IMR-90 (cell line): ENCODE data around the gene MSS51. TPM values are rescaled to one million over a fixed set of nuclear protein-coding genes. Genes with fewer than 3 reads are reported as not detected.

Source experiments
- ATAC-seq: fragments of 200-7000 bp; cut with Tn5 transposase; 2 replicates; pipeline ENCODE4 v1.9.1; 2020; ENCODE audit warnings: low read depth, mild to moderate bottlenecking, moderate library complexity
- Bru-seq: library from RNA; stranded (reverse); fragments of 400-500 nt; gene quantifications from one replicate; lab custom pipeline; 2021; lab: Mats Ljungman, UMichigan
- BruChase-seq, 2 experiments: library from RNA; stranded (reverse); fragments of 400-500 nt; gene quantifications; one replicate each; lab custom pipeline; 2021; lab: Mats Ljungman, UMichigan
- BruUV-seq: library from RNA; stranded (reverse); fragments of 400-500 nt; replicated peaks from 2 replicates; lab custom pipeline; 2021; lab: Mats Ljungman, UMichigan
- CTCF ChIA-PET: fragments of 300-600 bp; formaldehyde crosslinking; extraction: SDS; loops from one replicate; lab custom pipeline; 2021; ENCODE audit warnings: antibody characterized with exemption; lab: Yijun Ruan, JAX
- POLR2A ChIA-PET: fragments of 300-600 bp; sonication (Branson Sonifier 250); formaldehyde crosslinking; loops from one replicate; lab custom pipeline; 2022; ENCODE audit warnings: antibody characterized with exemption; ENCODE audit not compliant: unreplicated experiment; lab: Charles Lee
- DNase-seq: peaks from one replicate; pipeline ENCODE4 v3.0.0; 2013
- H2AFZ ChIP-seq: replicated peaks from 2 replicates; pipeline ENCODE3; 2013; ENCODE audit warnings: low read length, mild to moderate bottlenecking; ENCODE audit not compliant: poor library complexity
- H2AK5ac ChIP-seq: 2 replicates; pipeline ENCODE4 v1.6.1; 2013; ENCODE audit warnings: low read depth, low read length, inconsistent platforms
- H2AK9ac ChIP-seq: replicated peaks from 2 replicates; pipeline ENCODE3; 2013; ENCODE audit warnings: mild to moderate bottlenecking, low read depth, low read length, moderate library complexity; ENCODE audit not compliant: poor library complexity
- H2BK120ac ChIP-seq: 2 replicates; pipeline ENCODE4 v1.6.1; 2013; ENCODE audit warnings: low read depth, low read length, inconsistent platforms
- H2BK15ac ChIP-seq: 3 replicates; pipeline ENCODE4 v1.6.1; 2013; ENCODE audit warnings: low read depth, low read length, inconsistent platforms
- H2BK20ac ChIP-seq: 2 replicates; pipeline ENCODE4 v1.6.1; 2013; ENCODE audit warnings: low read depth, mild to moderate bottlenecking, inconsistent platforms, low read length, moderate library complexity
- H2BK5ac ChIP-seq: 2 replicates; pipeline ENCODE4 v1.6.1; 2013; ENCODE audit warnings: mild to moderate bottlenecking, low read depth, low read length, inconsistent platforms; ENCODE audit not compliant: poor library complexity, severe bottlenecking
- H3K14ac ChIP-seq: replicated peaks from 2 replicates; pipeline ENCODE4 v1.6.1; 2013; ENCODE audit warnings: low read depth, low read length, inconsistent platforms
- H3K18ac ChIP-seq: 2 replicates; pipeline ENCODE4 v1.6.1; 2013; ENCODE audit warnings: low read depth, low read length, control low read depth
- H3K23ac ChIP-seq: 2 replicates; pipeline ENCODE4 v1.6.1; 2013; ENCODE audit warnings: low read depth, low read length, inconsistent platforms
- H3K27ac ChIP-seq: 2 replicates; pipeline ENCODE4 v1.5.1; 2013; ENCODE audit warnings: mild to moderate bottlenecking, control low read depth, low read length; ENCODE audit not compliant: insufficient read depth
- H3K27me3 ChIP-seq: 2 replicates; pipeline ENCODE4 v1.6.1; 2013; ENCODE audit warnings: low read length; ENCODE audit not compliant: control insufficient read depth, insufficient read depth
- H3K36me3 ChIP-seq: 2 replicates; pipeline ENCODE4 v1.6.1; 2013; ENCODE audit warnings: low read length, mixed read lengths; ENCODE audit not compliant: control insufficient read depth, insufficient read depth
- H3K4ac ChIP-seq: 2 replicates; pipeline ENCODE4 v1.6.1; 2013; ENCODE audit warnings: low read depth, low read length, inconsistent platforms
- H3K4me1 ChIP-seq: 2 replicates; pipeline ENCODE4 v1.6.1; 2013; ENCODE audit warnings: low read length, mixed read lengths; ENCODE audit not compliant: control insufficient read depth, insufficient read depth
- H3K4me2 ChIP-seq: 2 replicates; pipeline ENCODE4 v1.6.1; 2013; ENCODE audit warnings: low read depth, mild to moderate bottlenecking, control low read depth, low read length, moderate library complexity
- H3K4me3 ChIP-seq: 2 replicates; pipeline ENCODE4 v1.5.1; 2013; ENCODE audit warnings: low read depth, mild to moderate bottlenecking, control low read depth, low read length, moderate library complexity; ENCODE audit not compliant: insufficient read depth
- H3K56ac ChIP-seq: 2 replicates; pipeline ENCODE4 v1.6.1; 2013; ENCODE audit warnings: low read length, inconsistent platforms; ENCODE audit not compliant: insufficient read depth; ENCODE audit errors: extremely low read depth
- H3K79me1 ChIP-seq, 2 experiments: 2 replicates each; pipeline ENCODE4 v1.6.1; 2013; ENCODE audit warnings: low read length in 2 of 2, inconsistent platforms in 1 of 2, low read depth in 1 of 2
- H3K9ac ChIP-seq: 2 replicates; pipeline ENCODE4 v1.6.1; 2013; ENCODE audit warnings: low read depth, low read length, control low read depth
- H3K9me1 ChIP-seq: 2 replicates; pipeline ENCODE4 v1.6.1; 2013; ENCODE audit warnings: low read length, inconsistent platforms; ENCODE audit not compliant: insufficient read depth
- H3K9me3 ChIP-seq: 2 replicates; pipeline ENCODE4 v1.6.1; 2013; ENCODE audit warnings: low read length; ENCODE audit not compliant: control insufficient read depth, insufficient read depth
- H4K20me1 ChIP-seq: 2 replicates; pipeline ENCODE4 v1.6.1; 2013; ENCODE audit warnings: low read length, inconsistent platforms; ENCODE audit not compliant: insufficient read depth
- H4K5ac ChIP-seq: 2 replicates; pipeline ENCODE4 v1.6.1; 2013; ENCODE audit warnings: mild to moderate bottlenecking, low read depth, low read length, control low read depth
- H4K8ac ChIP-seq, 2 experiments: 2 replicates each; pipeline ENCODE4 v1.6.1; 2013; ENCODE audit warnings: low read depth in 2 of 2, low read length in 2 of 2, control low read depth in 1 of 2, inconsistent platforms in 1 of 2
- H4K91ac ChIP-seq: 2 replicates; pipeline ENCODE4 v1.6.1; 2013; ENCODE audit warnings: low read depth, low read length, inconsistent platforms; ENCODE audit not compliant: insufficient read depth
- CHD1 ChIP-seq: IDR thresholded peaks from 2 replicates; pipeline ENCODE4 v1.6.1; 2012; ENCODE audit warnings: low read depth, low read length, improper control_type of control experiment
- ELK1 ChIP-seq: fragments of 150-350 bp; IDR thresholded peaks from 2 replicates; pipeline ENCODE4 v1.6.1; 2016; ENCODE audit warnings: low read depth, mild to moderate bottlenecking, low read length, moderate library complexity, borderline replicate concordance
- FOS ChIP-seq: fragments of 150-350 bp; IDR thresholded peaks from 2 replicates; pipeline ENCODE4 v1.6.1; 2016; ENCODE audit warnings: low read depth, low read length
- dilution Hi-C: fragments of 300-500 bp; cut with HindIII; formaldehyde crosslinking; loops from one replicate; pipeline ENCODE4 v1.14.3; 2018; ENCODE audit warnings: low sequenced_read_pairs; ENCODE audit not compliant: unreplicated experiment
- in situ Hi-C: fragments of 300-500 bp; cut with MboI; formaldehyde crosslinking; loops from 3 replicates; pipeline ENCODE4 v1.14.3; 2019; ENCODE audit warnings: low sequenced_read_pairs, inconsistent platforms, mixed read lengths
- intact Hi-C: fragments of 100-400 bp; cut with micrococcal nuclease; formaldehyde crosslinking; loops from 2 replicates; pipeline ENCODE4 v1.10.0; 2022
- long read RNA-seq: library from polyadenylated mRNA; unstranded; transcript quantifications from one replicate; pipeline ENCODE4 v2.0.0, GENCODE V29; 2021; ENCODE audit not compliant: unreplicated experiment
- polyA plus RNA-seq, 3 experiments: library from polyadenylated mRNA; depleted of rRNA; stranded (reverse); fragments of >200 nt; gene quantifications; 2 replicates each; pipeline ENCODE4 v1.2.3, GENCODE V29; 2012; ENCODE audit warnings: low replicate concordance in 1 of 3
- total RNA-seq: library from RNA; depleted of rRNA; stranded (reverse); fragments of >200 nt; gene quantifications from 2 replicates; pipeline ENCODE4 v1.2.3, GENCODE V29; 2012; rRNA removed

Gene MSS51
- 1.1 TPM in 2 replicates for total RNA-seq
- 1.3 and 1.8 TPM in 2 replicates for polyA plus RNA-seq (2012; rRNA removed)
- polyA plus RNA-seq (2012; cell fraction: cytosol; rRNA removed) = 0.23 and 0.36 TPM in 2 replicates
- 11.9 and 17.0 TPM in 2 replicates for polyA plus RNA-seq (2012; cell fraction: nucleus; rRNA removed; ENCODE audit: low replicate concordance)
- percentile 84 among the genes with signal in this experiment for Bru-seq, nascent RNA
- percentile 85 among the genes with signal in this experiment for BruChase-seq, experiment 1, labeled RNA remaining after a 6-hour chase
- percentile 86 among the genes with signal in this experiment for BruChase-seq, experiment 2, labeled RNA remaining after a 2-hour chase
- long read RNA-seq = 0 reads

GRCh38 chr10:73433538-73433867, at the start of gene MSS51:
TSS of gene MSS51 (minus strand) at chr10:73433561. CDS start at chr10:73428284, 5,277 bp downstream.
- H3K4me3 ChIP-seq = no peak within 1 kb of the TSS
- H3K27ac ChIP-seq = no peak within 1 kb of the TSS
- H4K20me1 ChIP-seq = no peaks in the 10 kb centered on the region
- no peak within 1 kb of the TSS for H4K8ac ChIP-seq
- DNase-seq = no peak
- ChIA-PET CTCF (no interaction called here), POLR2A (no interaction called here)
- H3K23ac ChIP-seq = 0 out of 2 replicates have a peak within 1 kb of the TSS, but pooled peaks have one; percentile 15
- no peak within 1 kb of the TSS for H2BK20ac ChIP-seq
- H2BK5ac ChIP-seq = no peak within 1 kb of the TSS
- no peak within 1 kb of the TSS for H2BK120ac ChIP-seq
- peaks cover 15% of the 10 kb centered on the region for H3K36me3 ChIP-seq
- no peak within 1 kb of the TSS for H2BK15ac ChIP-seq
- no peak within 1 kb of the TSS for H3K9ac ChIP-seq
- intact Hi-C loops (no loop called here), dilution Hi-C loops (no loop called here), in situ Hi-C loops (no loop called here)
- H2AFZ ChIP-seq = no peak within 1 kb of the TSS
- peaks cover 5% of the 10 kb centered on the region; the same call in 1 of the 2 replicates for H3K9me1 ChIP-seq
- no peak within 1 kb of the TSS for H3K4me2 ChIP-seq
- no peak for ATAC-seq
- no peak within 1 kb of the TSS for H3K4ac ChIP-seq
- H3K56ac ChIP-seq = no peak within 1 kb of the TSS
- H3K79me1 ChIP-seq = peaks cover 7 to 9% of the 10 kb centered on the region in 2 experiments; a peak in 3 of 4 replicates
- no peak within 1 kb of the TSS for H2AK5ac ChIP-seq
- TF ChIP-seq ELK1 (no peak), CHD1 (no peak), FOS (no peak)
- no TSS peak for BruUV-seq
- H3K14ac ChIP-seq = no peak within 1 kb of the TSS
- H3K18ac ChIP-seq = no peak within 1 kb of the TSS
- H3K4me1 ChIP-seq = no peaks in the 10 kb centered on the region
- H4K91ac ChIP-seq = no peak within 1 kb of the TSS
- H3K9me3 ChIP-seq = no peaks in the 10 kb centered on the region
- H2AK9ac ChIP-seq = peak within 1 kb of the TSS; percentile 33
- H3K27me3 ChIP-seq = no peaks in the 10 kb centered on the region
- no peak within 1 kb of the TSS for H4K5ac ChIP-seq
